Measurements from ENCODE around the gene OSBPL1A.

The OSBPL1A gene

DNA sequence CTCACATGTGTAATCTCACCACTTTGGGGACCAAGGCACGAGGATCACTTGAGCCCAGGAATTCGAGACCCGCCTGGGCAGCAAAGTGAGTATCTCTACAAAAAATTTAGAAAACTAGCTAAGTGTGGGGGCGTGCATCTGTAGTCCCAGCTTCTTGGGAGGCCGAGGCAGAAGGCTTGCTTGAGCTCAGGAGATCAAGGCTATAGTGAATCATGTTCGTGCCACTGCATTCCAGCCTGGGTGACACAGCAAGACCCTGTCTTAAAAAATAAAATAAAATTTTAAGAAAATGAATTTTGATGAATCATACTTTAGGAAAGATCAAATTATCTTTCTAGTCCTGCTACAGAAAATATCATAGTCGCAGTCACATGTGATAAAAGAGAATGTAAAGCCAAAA lies 211.8 kb downstream of the OSBPL1A start:
- Histone ChIP-seq H3K36me3 (ENCODE audit: insufficient read depth, low read length) (0 out of 2 replicates have a peak, but pooled peaks cover 3% of the 10 kb centered on the region), H3K4me3 (ENCODE audit: low read length) (no peak overlapping the region), H3K27ac (ENCODE audit: low read depth, low read length) (no peak overlapping the region), H3K27me3 (ENCODE audit: insufficient read depth, low read length) (no peaks in the 10 kb centered on the region), H3K4me1 (ENCODE audit: insufficient read depth, low read length) (peaks cover 19% of the 10 kb centered on the region), H3K9me3 (ENCODE audit: insufficient read depth, low read depth, low read length) (no peaks in the 10 kb centered on the region), H3K9ac (ENCODE audit: low read depth, low read length) (no peak overlapping the region)
- 97% methylated on average over 7 of the region's 7 CpGs for WGBS

DNA sequence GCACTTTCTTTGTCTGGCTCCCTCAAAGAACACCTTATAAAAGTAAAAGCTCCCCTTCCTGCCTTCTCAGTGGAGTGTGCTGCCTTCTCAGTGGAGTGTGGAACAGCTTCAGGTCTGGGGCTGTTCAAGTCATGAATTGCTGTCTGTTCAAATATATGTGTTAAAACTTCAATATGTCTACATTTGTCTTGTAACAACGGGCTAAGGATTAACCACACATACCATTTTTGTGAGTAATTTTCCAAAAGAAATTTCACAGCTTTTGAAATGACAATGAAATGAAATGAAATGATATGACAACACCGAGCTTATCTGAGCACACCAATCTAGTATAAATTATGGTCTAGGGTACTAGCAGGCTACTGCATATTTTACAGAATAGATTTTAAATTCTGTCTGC lies 215.8 kb downstream of the OSBPL1A start:
- Histone ChIP-seq H3K9me3 (ENCODE audit: insufficient read depth, low read depth, low read length) (no peaks in the 10 kb centered on the region), H3K27ac (ENCODE audit: low read depth, low read length) (no peak overlapping the region), H3K36me3 (ENCODE audit: insufficient read depth, low read length) (peaks cover 18% of the 10 kb centered on the region; the same call in 1 of the 2 replicates), H3K27me3 (ENCODE audit: insufficient read depth, low read length) (no peaks in the 10 kb centered on the region), H3K9ac (ENCODE audit: low read depth, low read length) (no peak overlapping the region), H3K4me1 (ENCODE audit: insufficient read depth, low read length) (peaks cover 8% of the 10 kb centered on the region), H3K4me3 (ENCODE audit: low read length) (no peak overlapping the region)
- 92% methylated on average over 2 of the region's 2 CpGs for WGBS

DNA sequence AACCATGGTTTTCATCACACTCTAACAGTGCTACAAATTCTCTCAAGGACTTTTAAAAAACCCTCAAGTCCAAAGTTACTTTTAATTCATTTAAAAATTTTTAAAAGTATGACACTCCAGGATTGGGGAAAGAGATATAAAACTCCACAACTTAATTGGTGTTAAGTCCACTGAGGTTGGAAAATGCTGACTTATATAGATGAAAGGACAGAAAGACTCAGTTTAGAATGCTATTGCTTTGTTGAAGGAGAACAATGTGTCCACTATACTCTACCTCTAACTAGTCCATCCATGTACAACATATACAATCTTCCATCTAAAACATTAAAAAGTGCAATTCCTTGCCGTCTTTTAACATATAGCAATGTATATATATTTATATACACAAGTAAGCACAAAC lies 217.6 kb downstream of the OSBPL1A start:
- H3K27me3 ChIP-seq (ENCODE audit: insufficient read depth, low read length): no peaks in the 10 kb centered on the region
- WGBS: 100% methylated on average over 1 of the region's 1 CpG

DNA sequence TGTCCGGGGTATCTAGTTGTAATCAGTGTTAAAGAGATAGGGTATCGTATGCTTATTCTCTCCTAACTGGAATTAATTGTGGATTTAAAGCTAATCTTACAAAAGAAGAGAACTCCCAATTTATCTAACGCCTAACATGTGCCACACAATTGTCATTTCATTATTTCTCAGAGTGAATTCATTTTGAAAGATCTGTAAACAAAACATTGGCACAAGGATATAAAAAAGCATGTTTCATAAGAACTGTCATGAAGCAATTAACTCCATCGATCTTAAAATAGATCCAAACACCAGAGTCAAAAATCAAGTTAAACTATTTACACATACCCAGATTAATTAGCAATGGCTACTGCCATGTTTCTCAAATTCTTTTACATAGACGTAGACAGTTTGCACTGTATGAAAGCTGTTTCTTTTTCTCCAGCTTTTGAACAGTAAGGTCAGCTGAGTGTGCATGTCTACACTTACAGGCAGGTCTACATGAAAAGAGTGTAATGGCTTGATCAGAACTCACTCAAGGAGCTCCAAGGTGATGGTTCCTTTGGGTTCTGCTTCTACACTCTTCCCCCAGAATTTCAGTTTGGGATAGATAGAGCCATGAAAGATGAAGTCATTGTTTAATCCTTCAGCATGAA lies 220.0 kb downstream of the OSBPL1A start:
- no peaks in the 10 kb centered on the region for H3K27me3 ChIP-seq (ENCODE audit: insufficient read depth, low read length)
- no peaks in the 10 kb centered on the region for H3K9me3 ChIP-seq (ENCODE audit: insufficient read depth, low read depth, low read length)
- no peak overlapping the region for H3K4me3 ChIP-seq (ENCODE audit: low read length)
- peaks cover 29% of the 10 kb centered on the region for H3K36me3 ChIP-seq (ENCODE audit: insufficient read depth, low read length)
- 91% methylated on average over 3 of the region's 5 CpGs for whole genome bisulfite sequencing
- H3K9ac ChIP-seq (ENCODE audit: low read depth, low read length): no peak overlapping the region
- 0 out of 2 replicates have a peak, but pooled peaks cover 5% of the 10 kb centered on the region for H3K4me1 ChIP-seq (ENCODE audit: insufficient read depth, low read length)
- H3K27ac ChIP-seq (ENCODE audit: low read depth, low read length): no peak overlapping the region

More for the DNA sequence above, 217.6 kb downstream of the OSBPL1A start:
- Histone ChIP-seq H3K27ac (ENCODE audit: low read depth, low read length) (no peak overlapping the region), H3K4me3 (ENCODE audit: low read length) (no peak overlapping the region), H3K9ac (ENCODE audit: low read depth, low read length) (no peak overlapping the region), H3K4me1 (ENCODE audit: insufficient read depth, low read length) (peaks cover 8% of the 10 kb centered on the region), H3K9me3 (ENCODE audit: insufficient read depth, low read depth, low read length) (no peaks in the 10 kb centered on the region), H3K36me3 (ENCODE audit: insufficient read depth, low read length) (peaks cover 18% of the 10 kb centered on the region; the same call in 1 of the 2 replicates)

DNA sequence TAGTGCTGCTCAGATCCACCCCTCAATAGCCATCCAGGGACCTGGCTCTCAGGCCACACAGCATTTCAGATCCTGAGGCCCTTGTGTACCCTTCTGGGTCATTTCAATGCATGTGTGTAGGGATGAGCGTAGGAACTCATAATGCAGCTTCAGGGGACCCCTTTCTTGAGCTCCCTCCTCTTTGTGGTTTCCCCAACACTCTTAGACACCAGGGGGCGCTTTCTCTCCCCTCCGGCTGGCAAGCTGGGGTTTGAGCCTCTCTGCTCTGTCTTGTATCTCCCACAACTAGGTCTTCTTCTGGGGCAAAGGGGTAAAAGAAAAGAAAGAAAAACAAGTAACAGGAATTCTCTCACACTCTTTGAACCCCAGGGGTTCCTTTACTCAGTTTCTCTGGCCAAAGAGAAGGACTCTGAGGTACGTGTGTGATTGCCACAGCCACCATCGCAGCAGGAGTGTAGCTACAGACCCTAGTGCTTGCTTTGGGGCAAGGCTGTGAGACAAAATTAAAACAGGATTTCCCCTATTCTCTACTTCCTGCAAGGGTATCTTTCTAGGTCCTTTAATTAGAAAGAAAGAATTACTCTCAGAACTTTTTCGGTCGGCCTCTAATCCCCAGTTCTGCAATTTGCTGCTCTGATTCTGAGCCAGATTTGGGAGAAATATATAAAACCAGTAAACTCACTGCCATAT lies 220.8 kb downstream of the OSBPL1A start:
- no peaks in the 10 kb centered on the region for H3K9me3 ChIP-seq (ENCODE audit: insufficient read depth, low read depth, low read length)
- 0 out of 2 replicates have a peak, but pooled peaks cover under 1% of the 10 kb centered on the region for H3K4me1 ChIP-seq (ENCODE audit: insufficient read depth, low read length)
- no peak overlapping the region for H3K27ac ChIP-seq (ENCODE audit: low read depth, low read length)
- no peak overlapping the region for H3K9ac ChIP-seq (ENCODE audit: low read depth, low read length)
- no peaks in the 10 kb centered on the region for H3K27me3 ChIP-seq (ENCODE audit: insufficient read depth, low read length)
- H3K36me3 ChIP-seq (ENCODE audit: insufficient read depth, low read length): peaks cover 29% of the 10 kb centered on the region
- no peak overlapping the region for H3K4me3 ChIP-seq (ENCODE audit: low read length)
- WGBS: 65% methylated on average over 7 of the region's 7 CpGs

DNA sequence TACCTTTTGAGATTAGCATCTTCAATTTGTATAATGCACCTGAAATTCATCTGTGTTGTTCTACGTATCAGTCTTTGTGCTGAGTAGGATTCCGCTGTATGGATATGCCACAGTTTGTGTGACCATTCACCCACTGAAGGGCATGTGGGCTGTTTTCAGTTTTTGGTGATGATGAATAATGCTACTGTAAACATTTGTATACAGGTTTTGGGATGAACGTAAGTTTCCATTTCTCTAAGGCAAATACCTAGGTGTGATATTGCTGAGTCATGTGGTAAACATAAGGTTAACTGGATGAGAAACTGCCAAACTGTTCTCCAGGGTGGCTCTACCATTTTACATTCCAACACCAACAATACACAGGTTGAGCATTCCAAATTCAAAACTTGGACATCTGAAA lies 223.6 kb downstream of the OSBPL1A start:
- peaks cover 26% of the 10 kb centered on the region for H3K36me3 ChIP-seq (ENCODE audit: insufficient read depth, low read length)
- H3K27ac ChIP-seq (ENCODE audit: low read depth, low read length): no peak overlapping the region
- H3K4me3 ChIP-seq (ENCODE audit: low read length): no peak overlapping the region
- no peak overlapping the region for H3K9ac ChIP-seq (ENCODE audit: low read depth, low read length)
- H3K9me3 ChIP-seq (ENCODE audit: insufficient read depth, low read depth, low read length): no peaks in the 10 kb centered on the region
- H3K27me3 ChIP-seq (ENCODE audit: insufficient read depth, low read length): no peaks in the 10 kb centered on the region
- 98% methylated on average over 3 of the region's 3 CpGs for WGBS
- H3K4me1 ChIP-seq (ENCODE audit: insufficient read depth, low read length): no peaks in the 10 kb centered on the region

DNA sequence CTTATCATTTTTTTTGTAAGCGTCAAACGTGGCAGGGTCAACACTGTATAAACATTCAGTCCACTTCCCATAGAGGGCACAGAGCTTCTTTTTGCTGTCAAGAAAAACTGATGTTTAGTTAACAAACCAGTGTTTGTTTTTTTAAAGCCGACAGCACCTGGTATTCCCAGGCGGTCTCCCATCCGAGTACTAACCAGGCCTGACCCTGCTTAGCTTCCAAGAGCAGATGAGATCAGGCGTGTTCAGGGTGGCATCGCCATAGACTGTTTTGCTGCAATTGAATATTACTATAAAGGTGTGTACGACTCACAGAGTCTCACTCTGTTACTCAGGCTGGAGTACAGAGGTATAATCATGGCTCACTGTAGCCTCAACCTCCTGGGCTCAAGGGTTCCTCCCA lies 227.3 kb downstream of the OSBPL1A start:
- Histone ChIP-seq H3K4me3 (ENCODE audit: low read length) (no peak overlapping the region), H3K27ac (ENCODE audit: low read depth, low read length) (no peak overlapping the region), H3K27me3 (ENCODE audit: insufficient read depth, low read length) (no peaks in the 10 kb centered on the region), H3K9ac (ENCODE audit: low read depth, low read length) (no peak overlapping the region), H3K36me3 (ENCODE audit: insufficient read depth, low read length) (peaks cover 54% of the 10 kb centered on the region), H3K4me1 (ENCODE audit: insufficient read depth, low read length) (no peaks in the 10 kb centered on the region), H3K9me3 (ENCODE audit: insufficient read depth, low read depth, low read length) (no peaks in the 10 kb centered on the region)
- 94% methylated on average over 8 of the region's 8 CpGs for WGBS

DNA sequence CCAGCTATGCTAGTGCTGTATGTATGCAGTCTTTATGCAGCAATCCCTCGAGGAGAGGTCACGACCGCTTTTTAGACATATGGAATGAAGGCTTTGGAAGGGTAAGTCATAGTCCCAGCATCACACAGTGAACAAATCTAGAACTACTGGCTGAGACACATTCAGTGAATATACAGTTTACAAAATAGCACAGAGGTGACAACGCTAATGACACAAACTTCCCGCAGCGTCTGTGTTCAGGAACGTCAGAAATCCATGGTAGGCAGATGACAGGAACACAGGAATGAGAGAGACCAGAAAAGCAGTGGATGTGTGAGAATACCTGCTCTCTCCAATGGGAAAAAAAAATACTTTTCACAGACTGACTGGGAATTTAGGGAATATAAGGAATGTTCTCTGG lies 229.1 kb downstream of the OSBPL1A start:
- H3K9me3 ChIP-seq (ENCODE audit: insufficient read depth, low read depth, low read length): no peaks in the 10 kb centered on the region
- no peak overlapping the region for H3K27ac ChIP-seq (ENCODE audit: low read depth, low read length)
- no peak overlapping the region for H3K4me3 ChIP-seq (ENCODE audit: low read length)
- H3K4me1 ChIP-seq (ENCODE audit: insufficient read depth, low read length): no peaks in the 10 kb centered on the region
- peaks cover 56% of the 10 kb centered on the region for H3K36me3 ChIP-seq (ENCODE audit: insufficient read depth, low read length)
- H3K27me3 ChIP-seq (ENCODE audit: insufficient read depth, low read length): no peaks in the 10 kb centered on the region
- 96% methylated on average over 7 of the region's 7 CpGs for WGBS
- H3K9ac ChIP-seq (ENCODE audit: low read depth, low read length): no peak overlapping the region

DNA sequence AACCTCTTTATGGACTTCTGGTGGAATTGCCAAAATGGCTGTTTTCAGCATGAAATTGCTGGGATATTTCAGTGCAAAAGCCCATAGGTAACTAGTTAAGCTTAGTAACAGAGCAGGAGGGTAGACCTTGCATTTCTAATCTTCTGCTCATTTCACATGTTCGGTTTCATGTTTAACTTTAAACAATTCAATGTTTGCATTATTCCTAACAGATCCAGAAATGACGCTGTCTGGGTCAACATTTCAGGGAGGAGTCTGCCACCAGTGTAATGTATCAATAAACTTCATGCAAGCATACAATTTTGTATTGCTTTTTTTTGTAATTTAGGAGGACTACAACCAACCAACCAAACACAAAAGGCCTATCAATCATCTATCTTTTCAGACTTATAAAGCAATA lies 236.3 kb downstream of the OSBPL1A start:
- Histone ChIP-seq H3K27me3 (ENCODE audit: insufficient read depth, low read length) (no peaks in the 10 kb centered on the region), H3K9me3 (ENCODE audit: insufficient read depth, low read depth, low read length) (no peaks in the 10 kb centered on the region), H3K27ac (ENCODE audit: low read depth, low read length) (no peak overlapping the region), H3K36me3 (ENCODE audit: insufficient read depth, low read length) (peaks cover 87% of the 10 kb centered on the region), H3K4me3 (ENCODE audit: low read length) (no peak overlapping the region), H3K4me1 (ENCODE audit: insufficient read depth, low read length) (0 out of 2 replicates have a peak, but pooled peaks cover 4% of the 10 kb centered on the region), H3K9ac (ENCODE audit: low read depth, low read length) (no peak overlapping the region)
- 95% methylated on average over 2 of the region's 2 CpGs for WGBS

DNA sequence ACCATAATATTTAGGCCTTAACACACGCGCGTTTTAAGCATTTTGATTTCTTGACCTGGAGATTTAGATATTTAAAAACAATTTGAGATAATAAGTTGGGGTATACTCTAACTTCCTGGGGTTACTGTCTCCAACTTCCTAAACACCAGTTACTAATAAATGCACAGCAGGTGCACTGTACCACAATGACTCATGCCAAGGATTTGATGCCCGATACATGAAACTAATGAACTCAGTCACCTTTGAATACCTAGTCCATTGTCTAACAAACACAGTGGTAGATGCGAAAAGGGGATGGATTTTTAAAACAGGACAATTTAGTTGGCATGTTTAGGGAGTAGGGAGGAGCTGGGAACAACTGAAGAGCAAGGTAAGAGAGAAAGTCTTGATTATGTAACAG lies 237.5 kb downstream of the OSBPL1A start:
- Histone ChIP-seq H3K27me3 (ENCODE audit: insufficient read depth, low read length) (no peaks in the 10 kb centered on the region), H3K9ac (ENCODE audit: low read depth, low read length) (no peak overlapping the region), H3K9me3 (ENCODE audit: insufficient read depth, low read depth, low read length) (no peaks in the 10 kb centered on the region), H3K36me3 (ENCODE audit: insufficient read depth, low read length) (peaks cover 83% of the 10 kb centered on the region), H3K4me1 (ENCODE audit: insufficient read depth, low read length) (0 out of 2 replicates have a peak, but pooled peaks cover 9% of the 10 kb centered on the region), H3K27ac (ENCODE audit: low read depth, low read length) (no peak overlapping the region), H3K4me3 (ENCODE audit: low read length) (no peak overlapping the region)
- WGBS: 98% methylated on average over 2 of the region's 5 CpGs

DNA sequence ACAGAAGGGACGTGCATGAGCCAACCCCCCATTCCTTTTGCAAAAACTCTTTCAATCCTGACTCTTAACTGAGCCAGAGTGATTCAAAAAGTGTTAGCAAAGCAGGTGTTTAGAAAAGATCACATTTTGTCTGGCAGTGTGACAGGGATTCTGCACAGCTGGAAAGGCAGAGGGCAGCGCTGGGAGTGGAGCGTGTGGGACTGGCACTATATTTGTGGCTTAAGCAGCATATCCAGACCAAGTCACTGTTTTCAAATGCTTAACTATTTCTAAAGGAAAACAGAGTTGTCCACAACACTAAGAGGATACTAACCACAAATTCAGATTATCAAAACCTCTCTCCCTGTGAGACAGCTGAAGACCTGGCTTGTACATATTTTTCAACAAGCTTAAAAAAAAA lies 239.8 kb downstream of the OSBPL1A start:
- no peaks in the 10 kb centered on the region for H3K9me3 ChIP-seq (ENCODE audit: insufficient read depth, low read depth, low read length)
- no peaks in the 10 kb centered on the region for H3K27me3 ChIP-seq (ENCODE audit: insufficient read depth, low read length)
- no peak overlapping the region for H3K4me3 ChIP-seq (ENCODE audit: low read length)
- peaks cover 66% of the 10 kb centered on the region for H3K36me3 ChIP-seq (ENCODE audit: insufficient read depth, low read length)
- H3K27ac ChIP-seq (ENCODE audit: low read depth, low read length): no peak overlapping the region
- 97% methylated on average over 3 of the region's 3 CpGs for WGBS
- H3K4me1 ChIP-seq (ENCODE audit: insufficient read depth, low read length): 0 out of 2 replicates have a peak, but pooled peaks cover 9% of the 10 kb centered on the region
- H3K9ac ChIP-seq (ENCODE audit: low read depth, low read length): no peak overlapping the region

Measured in HUES64 (cell line).